HL-60/S4 (cell line): ENCODE measurements around the gene MOB1B.
"Not testable (repeated sequence)": the region's sequence is repeated elsewhere in the genome, so short reads cannot be mapped to it uniquely, and the experiment has no call there.

Source experiments
- in situ Hi-C: fragments of 300-500 bp; cut with MboI; formaldehyde crosslinking; loops from 2 replicates; pipeline ENCODE4 v1.14.3; 2022; ENCODE audit warnings: low sequenced_read_pairs

The MOB1B gene

GRCh38 chr4:70901984-70902576 lies at the start of gene MOB1B:
TSS of gene MOB1B (plus strand) at chr4:70902369. CDS start at chr4:70902537, 168 bp downstream.
- in situ Hi-C loops, result no loop called here

- in situ Hi-C loops, result no loop called here
These were observed 46.7 kb upstream of the MOB1B start for GRCh38 chr4:70855464-70855863.

GRCh38 chr4:70858454-70858853 lies 43.7 kb upstream of the MOB1B start:
- in situ Hi-C loops, result no loop called here

- in situ Hi-C loops, result no loop called here
These were observed 43.1 kb upstream of the MOB1B start for GRCh38 chr4:70859066-70859465.

GRCh38 chr4:70863099-70863790 lies 38.9 kb upstream of the MOB1B start:
- in situ Hi-C loops, result no loop called here

- in situ Hi-C loops, result no loop called here
These were observed 33.4 kb upstream of the MOB1B start for GRCh38 chr4:70868778-70869177.

- in situ Hi-C loops, result no loop called here
These were observed 29.0 kb upstream of the MOB1B start for GRCh38 chr4:70873216-70873615.

- in situ Hi-C loops, result no loop called here
These were observed 27.7 kb upstream of the MOB1B start for GRCh38 chr4:70874268-70875156.

DNA sequence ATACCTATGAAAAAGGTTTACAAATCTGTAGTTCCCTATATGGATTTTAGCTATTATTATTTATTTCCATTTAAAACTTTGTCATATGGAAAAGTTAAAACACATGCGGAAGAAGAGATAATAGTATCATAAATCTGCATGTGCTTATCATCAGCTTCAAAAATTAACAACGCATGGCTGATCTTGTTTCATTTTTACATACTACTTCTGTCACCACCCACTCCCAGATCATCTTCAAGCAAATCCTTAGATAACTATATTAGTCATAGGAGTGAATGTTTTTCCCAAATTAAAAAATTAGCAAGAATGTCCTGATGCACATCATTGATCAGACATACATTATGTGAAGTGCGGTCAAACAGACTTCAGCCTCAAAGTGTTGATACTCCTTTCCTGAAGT lies 24.6 kb upstream of the MOB1B start:
- in situ Hi-C loops, result no loop called here

DNA sequence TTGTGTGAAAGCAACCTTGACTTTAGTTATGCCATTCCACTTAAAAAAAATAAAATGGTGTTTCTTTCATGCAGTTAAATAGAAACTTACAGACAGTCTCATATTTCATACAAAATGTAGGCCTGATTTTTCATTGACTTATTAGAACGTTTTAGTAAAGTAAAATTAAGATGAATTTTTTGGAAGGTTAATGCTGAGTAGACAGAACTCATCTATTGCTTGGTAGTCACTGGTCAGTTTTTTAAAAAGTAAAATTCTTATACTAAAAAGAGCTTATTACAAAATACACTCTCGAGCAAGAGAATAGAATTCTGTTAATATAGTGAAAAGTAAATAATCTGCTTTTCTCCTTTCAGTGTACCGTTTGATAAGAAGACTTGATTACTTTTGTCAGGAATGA lies 21.4 kb upstream of the MOB1B start:
- in situ Hi-C loops, result no loop called here

GRCh38 chr4:70885174-70885573 lies 17.0 kb upstream of the MOB1B start:
- in situ Hi-C loops, result no loop called here

DNA sequence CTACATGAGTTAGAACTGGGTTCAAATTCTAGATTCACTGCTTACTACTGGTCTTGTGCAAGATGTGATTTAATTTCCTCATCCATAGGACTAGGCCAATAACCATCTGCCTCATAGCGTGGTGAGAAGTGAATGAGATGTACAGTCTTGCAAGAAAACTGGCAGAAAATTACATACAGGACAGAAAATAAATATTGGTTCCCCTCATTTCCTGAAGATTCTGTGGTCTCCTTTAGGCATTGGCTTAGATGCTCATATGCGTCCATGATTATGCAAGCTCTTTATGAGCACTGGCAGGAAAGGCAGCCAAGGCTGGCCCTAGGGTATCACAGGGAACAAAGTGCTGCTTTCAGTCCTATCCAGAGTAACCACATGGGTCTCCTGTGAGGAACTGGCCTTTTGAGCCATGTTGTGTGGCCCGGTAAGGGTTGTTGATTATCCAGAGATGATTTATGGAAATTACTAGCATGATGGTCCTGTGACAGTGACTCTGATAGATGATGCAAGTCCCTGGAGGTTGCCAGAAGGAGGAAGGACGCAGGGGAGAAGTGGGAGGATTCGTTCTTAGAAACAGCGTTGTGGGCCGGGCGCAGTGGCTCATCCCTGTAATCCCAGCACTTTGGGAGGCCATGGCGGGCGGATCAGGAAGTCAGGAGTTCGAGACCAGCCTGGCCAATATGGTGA lies 9.9 kb upstream of the MOB1B start:
- in situ Hi-C loops, result no loop called here

- in situ Hi-C loops, result no loop called here
These were observed 8.4 kb upstream of the MOB1B start for GRCh38 chr4:70893790-70894189.

DNA sequence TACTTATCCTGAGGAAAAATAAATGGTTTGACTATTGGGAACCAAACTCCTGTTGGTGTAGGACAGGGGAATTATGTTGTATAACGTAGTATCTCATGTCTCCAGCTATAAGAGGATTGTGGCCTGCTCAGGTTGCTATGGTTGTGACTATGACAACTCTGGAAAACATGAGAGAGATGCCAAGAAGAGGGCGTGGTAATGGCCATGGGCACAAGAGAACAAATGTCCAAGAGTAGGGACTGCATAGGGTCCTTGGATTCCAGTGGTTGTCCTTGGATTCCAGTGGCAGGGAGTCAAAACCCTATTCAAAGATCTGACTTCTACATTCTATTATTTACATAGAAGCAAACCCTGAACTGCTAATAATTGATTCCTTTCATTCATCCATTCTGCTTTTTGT lies 6.8 kb upstream of the MOB1B start:
- in situ Hi-C loops, result no loop called here

DNA sequence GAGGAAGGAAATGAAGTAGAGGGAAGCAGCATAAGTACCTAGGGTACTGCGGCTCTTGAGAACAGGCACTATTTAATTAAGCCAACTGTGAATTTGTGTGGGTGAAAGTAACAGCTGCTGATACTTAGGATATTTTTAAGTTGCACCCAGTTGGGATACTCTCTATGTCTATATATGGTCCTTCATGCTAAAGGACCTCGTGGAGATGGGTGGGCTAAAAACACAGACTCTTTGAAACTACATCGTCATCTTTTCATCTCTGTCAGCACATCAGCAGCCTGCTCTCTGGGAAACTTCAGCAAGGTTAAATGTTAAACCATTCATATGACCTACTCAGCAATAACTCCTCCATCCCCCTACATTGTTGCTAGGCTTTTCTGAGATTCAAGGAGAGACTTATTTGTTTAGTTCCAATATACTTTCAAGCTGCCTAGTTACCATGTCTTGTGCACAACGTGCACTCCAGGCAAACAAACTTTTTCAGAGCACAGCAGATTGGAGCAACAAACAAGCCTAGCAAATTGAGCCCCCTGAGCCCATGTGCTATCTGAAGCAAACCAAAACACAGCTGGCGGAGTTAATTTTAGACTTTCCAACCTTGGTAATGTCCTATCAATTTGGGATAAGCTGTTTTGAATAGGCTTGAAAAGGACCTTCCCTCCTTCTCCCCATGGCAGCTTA lies 6.2 kb upstream of the MOB1B start:
- in situ Hi-C loops, result no loop called here

DNA sequence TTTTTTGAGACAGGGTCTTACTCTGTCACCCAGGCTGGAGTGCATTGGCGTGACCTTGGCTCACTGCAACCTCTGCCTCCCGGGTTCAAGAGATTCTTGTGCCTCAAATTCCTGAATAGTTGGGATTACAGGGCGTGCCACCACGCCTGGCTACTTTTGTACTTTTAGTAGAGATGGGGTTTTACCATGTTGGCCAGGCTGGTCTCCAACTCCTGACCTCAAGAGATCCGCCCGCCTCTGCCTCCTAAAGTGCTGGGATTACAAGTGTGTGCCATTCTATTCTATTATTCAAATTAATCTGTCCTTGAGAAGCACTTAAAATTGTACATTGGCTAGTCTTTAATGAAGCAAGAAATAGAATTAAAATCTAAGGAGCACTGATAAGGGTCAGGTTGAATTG lies 3.6 kb upstream of the MOB1B start:
- in situ Hi-C loops, result not testable (repeated sequence)

GRCh38 chr4:70901607-70901983 lies 574 bp upstream of the MOB1B start:
- in situ Hi-C loops, result no loop called here

GRCh38 chr4:70902577-70903290 lies 565 bp downstream of the MOB1B start:
- in situ Hi-C loops, result no loop called here

GRCh38 chr4:70903291-70903603 lies 1.1 kb downstream of the MOB1B start:
- in situ Hi-C loops, result no loop called here

- in situ Hi-C loops, result no loop called here
These were observed 6.9 kb downstream of the MOB1B start for GRCh38 chr4:70908993-70909556.
